Colonic mucosa (tissue), 4 donors: ENCODE data around the gene MOCS3. TPM values are rescaled to one million over a fixed set of nuclear protein-coding genes. Genes with fewer than 3 reads are reported as not detected.

Source experiments
- DNase-seq: peaks from one replicate; pipeline ENCODE4 v3.0.0-alpha.2; 2020
- H3K27ac ChIP-seq: fragments of 200-600 bp; one replicate; pipeline ENCODE4 v1.8.0; 2021
- H3K27me3 ChIP-seq: fragments of 200-600 bp; one replicate; pipeline ENCODE4 v1.8.0; 2021
- H3K36me3 ChIP-seq: fragments of 200-600 bp; one replicate; pipeline ENCODE4 v1.8.0; 2021
- H3K4me1 ChIP-seq: fragments of 200-600 bp; one replicate; pipeline ENCODE4 v1.8.0; 2021; ENCODE audit warnings: mild to moderate bottlenecking
- H3K4me3 ChIP-seq: fragments of 200-600 bp; one replicate; pipeline ENCODE4 v1.8.0; 2021
- H3K9ac ChIP-seq, 2 donors: one replicate each; pipeline ENCODE4 v1.7.0; 2013; ENCODE audit warnings: control low read depth in 2 of 2, low read depth in 2 of 2, low read length in 2 of 2
- H3K9me3 ChIP-seq: fragments of 200-600 bp; one replicate; pipeline ENCODE4 v1.8.0; 2021
- CTCF ChIP-seq: fragments of 200-600 bp; IDR thresholded peaks from one replicate; pipeline ENCODE4 v1.8.0; 2022; ENCODE audit warnings: antibody characterized with exemption, mild to moderate bottlenecking
- intact Hi-C: fragments of 100-400 bp; cut with DNase I; formaldehyde crosslinking; loops from one replicate; pipeline ENCODE4 v1.14.1; 2022
- total RNA-seq, 2 donors: library from RNA; stranded (reverse); fragmentation: NEBNext Ultra II Directional in 1 of 2; extraction: Animal tissue kit (Norgen Biotek cat#: 25700) in 1 of 2; gene quantifications; one replicate each; pipeline ENCODE4 v1.2.1, GENCODE V29; 2021
- donor health status: healthy.
- donor health status: DM: no; HTN: no; CAD: no.
- donor health status: DM: no; HTN: no; CAD: no.

MOCS3 gene
- total RNA-seq, 2 donors from 2014 or later, result 4.6 to 5.1 TPM

GRCh38 chr20:51003753-51004152 is 45.1 kb downstream of the MOCS3 start:
- H3K27me3 ChIP-seq, result no peaks in the 10 kb centered on the region
- no peak for TF ChIP-seq CTCF
- H3K27ac ChIP-seq, result no peak overlapping the region

GRCh38 chr20:51004305-51004727 is 45.7 kb downstream of the MOCS3 start:
- no peak overlapping the region for H3K27ac ChIP-seq
- no peak for DNase-seq
- no peaks in the 10 kb centered on the region for H3K9me3 ChIP-seq
- H3K4me3 ChIP-seq, result no peak overlapping the region
- no peaks in the 10 kb centered on the region for H3K4me1 ChIP-seq
- H3K36me3 ChIP-seq, result no peaks in the 10 kb centered on the region
- no peak overlapping the region for H3K9ac ChIP-seq
- no peak for TF ChIP-seq CTCF
- intact Hi-C loops, result no loop called here
- no peaks in the 10 kb centered on the region for H3K27me3 ChIP-seq

More at GRCh38 chr20:51003753-51004152, 45.1 kb downstream of the MOCS3 start:
- no peak for DNase-seq
- intact Hi-C loops, result no loop called here
- Histone ChIP-seq H3K9me3 (no peaks in the 10 kb centered on the region), H3K36me3 (no peaks in the 10 kb centered on the region), H3K4me3 (no peak overlapping the region), H3K9ac (no peak overlapping the region), H3K4me1 (no peaks in the 10 kb centered on the region)

- Histone ChIP-seq H3K9me3 (no peaks in the 10 kb centered on the region), H3K36me3 (no peaks in the 10 kb centered on the region), H3K9ac (no peak overlapping the region), H3K27ac (no peak overlapping the region), H3K4me1 (no peaks in the 10 kb centered on the region), H3K27me3 (no peaks in the 10 kb centered on the region), H3K4me3 (no peak overlapping the region)
- no peak for TF ChIP-seq CTCF
- DNase-seq, result no peak
- intact Hi-C loops, result no loop called here
Measured at GRCh38 chr20:51004781-51005180, 46.2 kb downstream of the MOCS3 start.

GRCh38 chr20:51005214-51005613 is 46.6 kb downstream of the MOCS3 start:
- no peak for TF ChIP-seq CTCF
- H3K27me3 ChIP-seq, result no peaks in the 10 kb centered on the region
- intact Hi-C loops, result no loop called here
- DNase-seq, result no peak
- H3K36me3 ChIP-seq, result no peaks in the 10 kb centered on the region
- H3K4me1 ChIP-seq, result no peaks in the 10 kb centered on the region
- H3K4me3 ChIP-seq, result no peak overlapping the region
- H3K27ac ChIP-seq, result no peak overlapping the region
- no peak overlapping the region for H3K9ac ChIP-seq
- no peaks in the 10 kb centered on the region for H3K9me3 ChIP-seq

GRCh38 chr20:51008718-51009117 is 50.1 kb downstream of the MOCS3 start:
- H3K4me1 ChIP-seq, result no peaks in the 10 kb centered on the region
- DNase-seq, result peak; percentile 41
- H3K27ac ChIP-seq, result no peak overlapping the region
- no peaks in the 10 kb centered on the region for H3K9me3 ChIP-seq
- no peak overlapping the region for H3K4me3 ChIP-seq
- no peaks in the 10 kb centered on the region for H3K27me3 ChIP-seq
- intact Hi-C loops, result no loop called here
- TF ChIP-seq CTCF, result no peak
- no peaks in the 10 kb centered on the region for H3K36me3 ChIP-seq
- no peak overlapping the region for H3K9ac ChIP-seq
